NCI-H146 treated with DMSO at 0.1 percent for 48 hours (cell line): ENCODE results near the gene STRIP2.
A peak's percentile ranks its signal among the peaks of the same experiment; 100 is the strongest.

Source experiments
- DNase-seq: peaks from one replicate; lab custom pipeline; 2025; ENCODE audit not compliant: unreplicated experiment; lab: John Stamatoyannopoulos, UW

Gene STRIP2

GRCh38 chr7:129489491-129489890, 55.3 kb downstream of the STRIP2 start:
- no peak for DNase-seq

GRCh38 chr7:129492391-129492790, 58.2 kb downstream of the STRIP2 start:
- DNase-seq = no peak

GRCh38 chr7:129493555-129493954, 59.3 kb downstream of the STRIP2 start:
- DNase-seq = no peak

- DNase-seq = no peak
Observed at GRCh38 chr7:129494041-129494440, 59.8 kb downstream of the STRIP2 start.

- no peak for DNase-seq
Observed at GRCh38 chr7:129495987-129496386, 61.8 kb downstream of the STRIP2 start.

GRCh38 chr7:129496653-129497052, 62.4 kb downstream of the STRIP2 start:
- no peak for DNase-seq

- DNase-seq = no peak
Observed at GRCh38 chr7:129497156-129497555, 62.9 kb downstream of the STRIP2 start.

- no peak for DNase-seq
Observed at GRCh38 chr7:129498021-129498420, 63.8 kb downstream of the STRIP2 start.

- DNase-seq = no peak
Observed at GRCh38 chr7:129499999-129500398, 65.8 kb downstream of the STRIP2 start.

GRCh38 chr7:129501760-129502707, 67.8 kb downstream of the STRIP2 start, which contains the start of gene SMKR1:
TSS of gene SMKR1 (plus strand) at chr7:129502531. CDS start at chr7:129502825, 294 bp downstream.
- DNase-seq = peak; percentile 64

GRCh38 chr7:129502708-129503685, 68.8 kb downstream of the STRIP2 start:
- DNase-seq = peak; percentile 31

- DNase-seq = no peak
Observed at GRCh38 chr7:129503725-129504124, 69.5 kb downstream of the STRIP2 start.

GRCh38 chr7:129512192-129512591, 78.0 kb downstream of the STRIP2 start:
- DNase-seq = no peak

GRCh38 chr7:129513546-129513945, 79.3 kb downstream of the STRIP2 start:
- no peak for DNase-seq

GRCh38 chr7:129514683-129515082, 80.5 kb downstream of the STRIP2 start:
- DNase-seq = no peak

GRCh38 chr7:129515381-129515780, 81.1 kb downstream of the STRIP2 start:
- DNase-seq = no peak

GRCh38 chr7:129517931-129518330, 83.7 kb downstream of the STRIP2 start:
- no peak for DNase-seq

- no peak for DNase-seq
Observed at GRCh38 chr7:129519464-129519863, 85.2 kb downstream of the STRIP2 start.

- DNase-seq = no peak
Observed at GRCh38 chr7:129522088-129522970, 88.1 kb downstream of the STRIP2 start.

GRCh38 chr7:129522971-129523340, 88.7 kb downstream of the STRIP2 start:
- DNase-seq = no peak
